Ovary (tissue), 3 donors: ENCODE data around the gene PYGL.

Source experiments
- POLR2A ChIP-seq: fragments of 450-650 bp; IDR thresholded peaks from one replicate; pipeline ENCODE4 v1.6.1; 2017; ENCODE audit warnings: antibody characterized with exemption, mild to moderate bottlenecking, moderate library complexity
- TF ChIP-seq, protein P1 (sequence below), 3 donors: fragments of 450-650 bp in 2 of 3; fragments of 200-600 bp in 1 of 3; IDR thresholded peaks; one replicate each; pipeline versions ENCODE4 v1.5.1 to v1.8.0; 2016 to 2022; ENCODE audit warnings: antibody characterized with exemption in 3 of 3, mild to moderate bottlenecking in 1 of 3
- donor health status: DM: no; HTN: no; CAD: no.

DNA sequence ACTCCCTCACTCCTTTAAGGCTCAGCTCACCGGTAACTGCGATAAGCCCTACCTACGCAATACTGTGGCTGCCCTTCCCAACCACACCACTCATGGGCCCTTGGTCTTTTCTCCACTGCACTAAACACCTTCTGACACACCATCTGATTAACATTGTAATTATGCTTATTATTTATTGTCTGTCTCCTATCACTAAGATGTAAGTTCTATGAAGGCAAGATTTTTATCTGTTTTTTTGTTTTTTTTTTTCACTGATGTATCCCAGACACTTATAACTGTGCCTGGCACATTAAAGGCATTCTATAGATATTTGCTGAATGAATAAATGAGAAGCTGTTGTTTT, 34.2 kb upstream of the PYGL start:
- TF ChIP-seq, protein P1, sequence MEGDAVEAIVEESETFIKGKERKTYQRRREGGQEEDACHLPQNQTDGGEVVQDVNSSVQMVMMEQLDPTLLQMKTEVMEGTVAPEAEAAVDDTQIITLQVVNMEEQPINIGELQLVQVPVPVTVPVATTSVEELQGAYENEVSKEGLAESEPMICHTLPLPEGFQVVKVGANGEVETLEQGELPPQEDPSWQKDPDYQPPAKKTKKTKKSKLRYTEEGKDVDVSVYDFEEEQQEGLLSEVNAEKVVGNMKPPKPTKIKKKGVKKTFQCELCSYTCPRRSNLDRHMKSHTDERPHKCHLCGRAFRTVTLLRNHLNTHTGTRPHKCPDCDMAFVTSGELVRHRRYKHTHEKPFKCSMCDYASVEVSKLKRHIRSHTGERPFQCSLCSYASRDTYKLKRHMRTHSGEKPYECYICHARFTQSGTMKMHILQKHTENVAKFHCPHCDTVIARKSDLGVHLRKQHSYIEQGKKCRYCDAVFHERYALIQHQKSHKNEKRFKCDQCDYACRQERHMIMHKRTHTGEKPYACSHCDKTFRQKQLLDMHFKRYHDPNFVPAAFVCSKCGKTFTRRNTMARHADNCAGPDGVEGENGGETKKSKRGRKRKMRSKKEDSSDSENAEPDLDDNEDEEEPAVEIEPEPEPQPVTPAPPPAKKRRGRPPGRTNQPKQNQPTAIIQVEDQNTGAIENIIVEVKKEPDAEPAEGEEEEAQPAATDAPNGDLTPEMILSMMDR (IDR thresholded peaks at IDR 0.05): no peak
- TF ChIP-seq POLR2A: no peak
